HCT116 (cell line): ENCODE data around the gene CC2D2B. TPM values are rescaled to one million over a fixed set of nuclear protein-coding genes. Genes with fewer than 3 reads are reported as not detected.
"Not testable (repeated sequence)": the region's sequence is repeated elsewhere in the genome, so short reads cannot be mapped to it uniquely, and the experiment has no call there.

Experiments used
- ATAC-seq: fragments of 200-7000 bp; cut with Tn5 transposase; 2 replicates; pipeline ENCODE4 v1.9.1; 2020; ENCODE audit warnings: mild to moderate bottlenecking, moderate library complexity
- BruUV-seq: library from RNA; stranded (reverse); fragments of 400-500 nt; replicated peaks from 2 replicates; lab custom pipeline; 2021; lab: Mats Ljungman, UMichigan
- CTCF ChIA-PET: fragments of 300-600 bp; sonication (Branson Sonifier 250); formaldehyde crosslinking; loops from one replicate; lab custom pipeline; 2021; ENCODE audit warnings: antibody characterized with exemption; lab: Charles Lee
- POLR2A ChIA-PET: fragments of 300-600, 350-600 bp; sonication (Branson Sonifier 250); formaldehyde crosslinking; loops from one replicate; lab custom pipeline; 2021; ENCODE audit warnings: antibody characterized with exemption; lab: Charles Lee
- RAD21 ChIA-PET, 2 experiments: fragments of 300-600 bp; sonication (Branson Sonifier 250); formaldehyde crosslinking; loops; one replicate each; lab custom pipeline; 2023; ENCODE audit warnings: low total read pairs in 2 of 2; ENCODE audit not compliant: uncharacterized antibody in 2 of 2, unreplicated experiment in 2 of 2, low non-redundant PET in 1 of 2; lab: Charles Lee
- DNase-seq: peaks from one replicate; pipeline ENCODE4 v3.0.0-alpha.2; 2010; ENCODE audit warnings: low read depth, low spot score
- H2AFZ ChIP-seq: fragments of 200-600 bp; shearing (Covaris generic), sonication (generic); 2 replicates; pipeline ENCODE4 v1.6.1; 2017; ENCODE audit warnings: low read depth, mixed run types, mixed read lengths, antibody characterized with exemption, low read length; ENCODE audit not compliant: poor library complexity, severe bottlenecking
- H3K27ac ChIP-seq: 2 replicates; pipeline ENCODE4 v1.5.1; 2012; ENCODE audit warnings: low read depth, low read length
- H3K27me3 ChIP-seq: fragments of 200-600 bp; sonication (generic); 2 replicates; pipeline ENCODE4 v1.6.1; 2016; ENCODE audit warnings: mixed run types, low read length, mixed read lengths; ENCODE audit not compliant: insufficient read depth
- H3K36me3 ChIP-seq, 2 experiments: fragments of 200-500 bp in 1 of 2; fragments of 200-600 bp in 1 of 2; sonication (Bioruptor generic) in 1 of 2; sonication (generic) in 1 of 2; 2 replicates each; pipeline versions ENCODE4 v1.5.1 to v1.6.1; 2014 to 2016; ENCODE audit warnings: low read length in 2 of 2, inconsistent platforms in 1 of 2, mixed read lengths in 1 of 2, mixed run types in 1 of 2; ENCODE audit not compliant: insufficient read depth in 2 of 2, control insufficient read depth in 1 of 2
- H3K4me1 ChIP-seq, 2 experiments: fragments of 200-600 bp in 1 of 2; sonication (generic) in 1 of 2; 2 replicates each; pipeline versions ENCODE4 v1.5.1 to v1.6.1; 2012 to 2017; ENCODE audit warnings: low read length in 2 of 2, inconsistent platforms in 1 of 2, mild to moderate bottlenecking in 1 of 2, mixed read lengths in 1 of 2, mixed run types in 1 of 2, moderate library complexity in 1 of 2; ENCODE audit not compliant: insufficient read depth in 2 of 2, control insufficient read depth in 1 of 2
- H3K4me2 ChIP-seq: fragments of 200-600 bp; sonication (generic); 2 replicates; pipeline ENCODE4 v1.6.1; 2017; ENCODE audit warnings: mixed run types, low read length, mixed read lengths
- H3K4me3 ChIP-seq, 2 experiments: fragments of 200-600 bp in 1 of 2; sonication (generic) in 1 of 2; replicated peaks in 1 of 2; 2 replicates each; pipeline ENCODE4 v1.5.1; 2011 to 2016; ENCODE audit warnings: low read length in 2 of 2, control low read depth in 1 of 2, low read depth in 1 of 2, mild to moderate bottlenecking in 1 of 2, mixed read lengths in 1 of 2, mixed run types in 1 of 2
- H3K79me2 ChIP-seq: fragments of 200-600 bp; sonication (generic); 2 replicates; pipeline ENCODE4 v1.6.1; 2017; ENCODE audit warnings: mild to moderate bottlenecking, mixed run types, low read length, moderate library complexity, mixed read lengths; ENCODE audit not compliant: insufficient read depth
- H3K9ac ChIP-seq: fragments of 200-600 bp; sonication (generic); 2 replicates; pipeline ENCODE4 v1.6.1; 2016; ENCODE audit warnings: low read length, mixed read lengths
- H3K9me2 ChIP-seq: fragments of 200-600 bp; sonication (generic), shearing (Covaris generic); 2 replicates; pipeline ENCODE4 v1.6.1; 2017; ENCODE audit warnings: mixed run types, mild to moderate bottlenecking, moderate library complexity; ENCODE audit not compliant: insufficient read depth
- H3K9me3 ChIP-seq, 2 experiments: fragments of 200-500 bp in 1 of 2; fragments of 200-600 bp in 1 of 2; sonication (Bioruptor generic) in 1 of 2; sonication (generic) in 1 of 2; 2 replicates each; pipeline ENCODE4 v1.6.1; 2014 to 2017; ENCODE audit warnings: low read length in 2 of 2, mixed read lengths in 2 of 2, inconsistent platforms in 1 of 2, low read depth in 1 of 2, mild to moderate bottlenecking in 1 of 2, mixed run types in 1 of 2, moderate library complexity in 1 of 2; ENCODE audit not compliant: control insufficient read depth in 1 of 2, insufficient read depth in 1 of 2
- H4K20me1 ChIP-seq: fragments of 200-600 bp; sonication (generic), shearing (Covaris generic); 2 replicates; pipeline ENCODE4 v1.6.1; 2017; ENCODE audit warnings: mixed run types, mild to moderate bottlenecking, moderate library complexity; ENCODE audit not compliant: insufficient read depth
- EZH2phosphoT487 ChIP-seq: fragments of 200-600 bp; IDR thresholded peaks from 2 replicates; pipeline ENCODE4 v1.6.1; 2018; ENCODE audit warnings: antibody characterized with exemption, borderline replicate concordance
- RAD21 ChIP-seq: IDR thresholded peaks from 2 replicates; pipeline ENCODE4 v1.6.1; 2012; ENCODE audit warnings: low read depth, mild to moderate bottlenecking
- REST ChIP-seq: IDR thresholded peaks from 2 replicates; pipeline ENCODE4 v1.6.1; 2012; ENCODE audit warnings: low read depth
- SIN3A ChIP-seq: IDR thresholded peaks from 2 replicates; pipeline ENCODE4 v1.6.1; 2012; ENCODE audit warnings: low read depth
- YY1 ChIP-seq: IDR thresholded peaks from 2 replicates; pipeline ENCODE4 v1.6.1; 2011; ENCODE audit warnings: low read length, low read depth, moderate library complexity, mild to moderate bottlenecking; ENCODE audit not compliant: insufficient replicate concordance; ENCODE audit errors: extremely low read depth
- ZBTB33 ChIP-seq: IDR thresholded peaks from 2 replicates; pipeline ENCODE4 v1.6.1; 2011; ENCODE audit warnings: mild to moderate bottlenecking, low read length, moderate library complexity; ENCODE audit not compliant: insufficient replicate concordance; ENCODE audit errors: extremely low read depth
- intact Hi-C: fragments of 100-400 bp; cut with micrococcal nuclease; formaldehyde crosslinking; loops from 2 replicates; pipeline ENCODE4 v1.10.0; 2022
- total RNA-seq: library from RNA; stranded (reverse); gene quantifications from one replicate; pipeline ENCODE4 v1.2.1, GENCODE V29; 2021; ENCODE audit not compliant: unreplicated experiment

CC2D2B gene
- total RNA-seq, 1 experiment from 2014 or later: 0.20 TPM

GRCh38 chr10:95896071-95896850 lies 11.5 kb upstream of the CC2D2B start:
- no peaks in the 10 kb centered on the region for H3K9me3 ChIP-seq
- no peak for DNase-seq
- no TSS peak for BruUV-seq
- no peaks in the 10 kb centered on the region for H3K27me3 ChIP-seq
- no peaks in the 10 kb centered on the region for H3K9me2 ChIP-seq
- no peak overlapping the region for H2AFZ ChIP-seq
- CTCF ChIA-PET: no interaction called here
- no peak overlapping the region for H3K27ac ChIP-seq
- H3K9ac ChIP-seq: no peak overlapping the region
- no peak for ATAC-seq
- peaks cover 2 to 9% of the 10 kb centered on the region in 2 experiments; a peak in 2 of 4 replicates for H3K36me3 ChIP-seq
- intact Hi-C loops: no loop called here
- POLR2A ChIA-PET: no interaction called here
- H3K4me1 ChIP-seq: no peaks in the 10 kb centered on the region
- H3K4me2 ChIP-seq: no peak overlapping the region
- TF ChIP-seq YY1 (no peak), REST (no peak), SIN3A (no peak), ZBTB33 (no peak), EZH2phosphoT487 (no peak), RAD21 (no peak)
- no peaks in the 10 kb centered on the region for H4K20me1 ChIP-seq
- no peak overlapping the region for H3K4me3 ChIP-seq
- RAD21 ChIA-PET: no interaction called here
- no peaks in the 10 kb centered on the region for H3K79me2 ChIP-seq

- BruUV-seq, H3K27me3 ChIP-seq, DNase-seq, POLR2A ChIA-PET, H3K36me3 ChIP-seq, H3K27ac ChIP-seq, H3K4me2 ChIP-seq, H3K4me3 ChIP-seq, H3K9me3 ChIP-seq, H4K20me1 ChIP-seq, ATAC-seq, H3K9ac ChIP-seq, H3K79me2 ChIP-seq, H3K9me2 ChIP-seq, RAD21 ChIA-PET, H2AFZ ChIP-seq: not testable (repeated sequence)
- intact Hi-C loops: loop anchor here (10.0 kb wide), 1 partner anchor 219 kb away; no protein-coding TSS in a partner anchor
- H3K4me1 ChIP-seq: peaks cover 0 to 19% of the 10 kb centered on the region in 2 experiments; a peak in 1 of 4 replicates
- CTCF ChIA-PET: interaction anchor here (2.1 kb wide), 1 partner anchor 213 kb away, joined by 6 read pairs; the partner anchor contains the start of gene TCTN3
Measured at GRCh38 chr10:95905897-95906580, 1.7 kb upstream of the CC2D2B start.
